Lower leg skin (tissue), 3 donors: Measurements from ENCODE around the gene SYAP1.

Experiments used
- POLR2A ChIP-seq, 2 donors: fragments of 450-650 bp; IDR thresholded peaks; one replicate each; pipeline ENCODE4 v1.6.1; 2016 to 2017; ENCODE audit warnings: antibody characterized with exemption in 2 of 2, mild to moderate bottlenecking in 1 of 2, moderate library complexity in 1 of 2
- TF ChIP-seq, protein P1 (sequence below), 3 donors: fragments of 450-650 bp; IDR thresholded peaks; one replicate each; pipeline ENCODE4 v1.5.1; 2016; ENCODE audit warnings: antibody characterized with exemption in 3 of 3, mild to moderate bottlenecking in 3 of 3, moderate library complexity in 2 of 3

DNA sequence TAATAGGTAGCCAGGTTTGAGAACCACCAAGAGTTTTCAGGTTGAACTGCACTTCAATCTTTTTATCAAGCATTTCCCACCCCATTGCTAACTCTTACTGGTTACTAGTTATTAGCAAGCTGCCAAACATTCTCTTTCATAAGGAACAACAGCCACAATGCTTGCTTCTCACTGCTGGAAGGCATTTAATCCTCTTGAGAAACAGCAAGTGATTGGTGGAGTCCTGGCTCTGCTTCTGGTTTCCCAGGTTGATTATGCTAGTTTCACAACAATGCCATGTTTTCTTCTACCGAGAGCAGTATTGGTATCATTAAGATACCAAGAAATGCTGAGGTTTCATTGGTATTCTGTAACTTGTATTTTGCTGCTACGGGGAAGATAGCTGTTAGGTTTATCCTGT lies 34.6 kb downstream of the SYAP1 start:
- no peak for TF ChIP-seq POLR2A (IDR thresholded peaks at IDR 0.05)
- TF ChIP-seq, protein P1, sequence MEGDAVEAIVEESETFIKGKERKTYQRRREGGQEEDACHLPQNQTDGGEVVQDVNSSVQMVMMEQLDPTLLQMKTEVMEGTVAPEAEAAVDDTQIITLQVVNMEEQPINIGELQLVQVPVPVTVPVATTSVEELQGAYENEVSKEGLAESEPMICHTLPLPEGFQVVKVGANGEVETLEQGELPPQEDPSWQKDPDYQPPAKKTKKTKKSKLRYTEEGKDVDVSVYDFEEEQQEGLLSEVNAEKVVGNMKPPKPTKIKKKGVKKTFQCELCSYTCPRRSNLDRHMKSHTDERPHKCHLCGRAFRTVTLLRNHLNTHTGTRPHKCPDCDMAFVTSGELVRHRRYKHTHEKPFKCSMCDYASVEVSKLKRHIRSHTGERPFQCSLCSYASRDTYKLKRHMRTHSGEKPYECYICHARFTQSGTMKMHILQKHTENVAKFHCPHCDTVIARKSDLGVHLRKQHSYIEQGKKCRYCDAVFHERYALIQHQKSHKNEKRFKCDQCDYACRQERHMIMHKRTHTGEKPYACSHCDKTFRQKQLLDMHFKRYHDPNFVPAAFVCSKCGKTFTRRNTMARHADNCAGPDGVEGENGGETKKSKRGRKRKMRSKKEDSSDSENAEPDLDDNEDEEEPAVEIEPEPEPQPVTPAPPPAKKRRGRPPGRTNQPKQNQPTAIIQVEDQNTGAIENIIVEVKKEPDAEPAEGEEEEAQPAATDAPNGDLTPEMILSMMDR (IDR thresholded peaks at IDR 0.05): no peak
